Measurements from ENCODE around the gene PRDX3. TPM values are rescaled to one million over a fixed set of nuclear protein-coding genes. Genes with fewer than 3 reads are reported as not detected.

Gene PRDX3
- polyA plus RNA-seq, 2 of the 4 experiments (the other 2 are of a cell fraction): 432 to 673 TPM

DNA sequence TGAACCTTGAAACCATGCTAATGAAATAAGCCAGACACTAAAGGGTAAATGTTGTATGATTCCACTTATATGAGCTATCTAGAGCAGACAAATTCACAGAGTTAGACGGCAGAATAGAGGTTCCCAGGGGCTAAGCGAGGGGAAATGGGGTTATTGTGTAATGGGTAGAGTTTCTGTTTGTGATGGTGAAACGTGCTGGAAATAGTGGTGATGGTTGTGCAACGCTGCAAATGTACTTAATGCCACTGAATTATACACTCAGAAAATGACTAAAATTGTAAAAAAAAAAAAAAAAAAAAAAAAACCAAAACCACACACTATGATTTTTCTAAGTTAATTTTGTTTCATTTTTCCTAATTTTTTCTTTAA is 43.1 kb downstream of the PRDX3 start:
- Histone ChIP-seq H3K4me3 (no peak overlapping the region), H3K4me1 (peaks cover 12% of the 10 kb centered on the region), H3K27ac (no peak overlapping the region), H3K9me3 (no peaks in the 10 kb centered on the region), H3K4me2 (no peak overlapping the region)
- CTCF ChIA-PET: interaction anchor here (0.6 to 1.1 kb wide), 2 partner anchors 30 kb away, joined by 3 read pairs; partner anchors contain the start of gene SFXN4
- TF ChIP-seq ZC3H11A (IDR thresholded peaks at IDR 0.05): no peak
- TF ChIP-seq CEBPB (IDR thresholded peaks at IDR 0.05): peak; percentile 11 to 24; a peak in 1 of 4 replicates
- no peak for TF ChIP-seq HOXB13 (CRISPR knock-in tag; IDR thresholded peaks at IDR 0.05; ENCODE audit: low read depth)
- TF ChIP-seq PHF8 (IDR thresholded peaks at IDR 0.05; ENCODE audit: borderline replicate concordance, low read depth): no peak
- FAIRE-seq: no peak
- no peak for DNase-seq (ENCODE audit: low read depth in 1 of 2, low spot score in 1 of 2)
- WGBS (ENCODE audit: missing lambda C conversion rate): 84% methylated on average over 4 of the region's 4 CpGs
- no peak for ATAC-seq
- POLR2A ChIA-PET: no interaction called here

- Histone ChIP-seq H3K4me1 (peaks cover 12% of the 10 kb centered on the region), H3K4me2 (no peak overlapping the region), H3K9me3 (no peaks in the 10 kb centered on the region), H3K27ac (no peak overlapping the region), H3K4me3 (no peak overlapping the region)
- CTCF ChIA-PET: no interaction called here
- TF ChIP-seq JUNB (IDR thresholded peaks at IDR 0.05) (no peak), EHF (CRISPR knock-in tag; IDR thresholded peaks at IDR 0.05) (no peak), HMGXB4 (CRISPR knock-in tag; IDR thresholded peaks at IDR 0.05; ENCODE audit: borderline replicate concordance) (no peak), CBX2 (IDR thresholded peaks at IDR 0.05; ENCODE audit: borderline replicate concordance, low read depth) (no peak), NFE2L2 (conservative IDR thresholded peaks at IDR 0.05; ENCODE audit: low read length) (no peak), ATOH8 (CRISPR knock-in tag; IDR thresholded peaks at IDR 0.05; ENCODE audit: low read depth) (no peak), RAD21 (conservative IDR thresholded peaks at IDR 0.05 in 1 of 2, IDR thresholded peaks at IDR 0.05 in 1 of 2) (no peak), HOXB13 (CRISPR knock-in tag; IDR thresholded peaks at IDR 0.05; ENCODE audit: low read depth) (no peak), SMC3 (IDR thresholded peaks at IDR 0.05) (no peak), ESRRA (IDR thresholded peaks at IDR 0.05; ENCODE audit: borderline replicate concordance, low read length) (no peak), ZC3H11A (IDR thresholded peaks at IDR 0.05) (no peak), BCL3 (IDR thresholded peaks at IDR 0.05) (no peak), PHF8 (IDR thresholded peaks at IDR 0.05; ENCODE audit: borderline replicate concordance, low read depth) (no peak), MAFK (IDR thresholded peaks at IDR 0.05; ENCODE audit: partially characterized antibody) (no peak), HES2 (IDR thresholded peaks at IDR 0.05) (no peak), FOXS1 (CRISPR knock-in tag; IDR thresholded peaks at IDR 0.05) (no peak)
- TF ChIP-seq, protein P1, sequence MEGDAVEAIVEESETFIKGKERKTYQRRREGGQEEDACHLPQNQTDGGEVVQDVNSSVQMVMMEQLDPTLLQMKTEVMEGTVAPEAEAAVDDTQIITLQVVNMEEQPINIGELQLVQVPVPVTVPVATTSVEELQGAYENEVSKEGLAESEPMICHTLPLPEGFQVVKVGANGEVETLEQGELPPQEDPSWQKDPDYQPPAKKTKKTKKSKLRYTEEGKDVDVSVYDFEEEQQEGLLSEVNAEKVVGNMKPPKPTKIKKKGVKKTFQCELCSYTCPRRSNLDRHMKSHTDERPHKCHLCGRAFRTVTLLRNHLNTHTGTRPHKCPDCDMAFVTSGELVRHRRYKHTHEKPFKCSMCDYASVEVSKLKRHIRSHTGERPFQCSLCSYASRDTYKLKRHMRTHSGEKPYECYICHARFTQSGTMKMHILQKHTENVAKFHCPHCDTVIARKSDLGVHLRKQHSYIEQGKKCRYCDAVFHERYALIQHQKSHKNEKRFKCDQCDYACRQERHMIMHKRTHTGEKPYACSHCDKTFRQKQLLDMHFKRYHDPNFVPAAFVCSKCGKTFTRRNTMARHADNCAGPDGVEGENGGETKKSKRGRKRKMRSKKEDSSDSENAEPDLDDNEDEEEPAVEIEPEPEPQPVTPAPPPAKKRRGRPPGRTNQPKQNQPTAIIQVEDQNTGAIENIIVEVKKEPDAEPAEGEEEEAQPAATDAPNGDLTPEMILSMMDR (IDR thresholded peaks at IDR 0.05): no peak
- ATAC-seq (no peak), FAIRE-seq (no peak), DNase-seq (ENCODE audit: low read depth in 1 of 2, low spot score in 1 of 2) (no peak)
- POLR2A ChIA-PET: no interaction called here
- 91% methylated on average over 8 of the region's 8 CpGs for WGBS (ENCODE audit: missing lambda C conversion rate)
These were observed 44.7 kb downstream of the PRDX3 start for GRCh38 chr10:119133949-119134348.

All from A549 (cell line).